Upper lobe of left lung (tissue), 6 donors: ENCODE measurements around the gene ZAP70. TPM values are rescaled to one million over a fixed set of nuclear protein-coding genes. Genes with fewer than 3 reads are reported as not detected.

Experiments used
- ATAC-seq, 2 donors: fragments of 200-7000 bp; cut with Tn5 transposase; one replicate each; pipeline ENCODE4 v1.9.1; 2022; ENCODE audit warnings: mild to moderate bottlenecking in 2 of 2, moderate library complexity in 2 of 2; ENCODE audit not compliant: low FRiP score in 2 of 2
- DNase-seq, 2 donors: peaks; one replicate each; pipeline ENCODE4 v3.0.0-alpha.2; 2019 to 2020
- H3K27ac ChIP-seq, 4 donors: fragments of 200-600 bp; sonication (generic); one replicate each; pipeline ENCODE4 v1.5.1; 2016 to 2019
- H3K27me3 ChIP-seq, 4 donors: fragments of 200-600 bp; sonication (generic); one replicate each; pipeline ENCODE4 v1.5.1; 2017 to 2019
- H3K36me3 ChIP-seq, 4 donors: fragments of 200-600 bp; sonication (generic); one replicate each; pipeline ENCODE4 v1.5.1; 2016 to 2019
- H3K4me1 ChIP-seq, 4 donors: fragments of 200-600 bp; sonication (generic); one replicate each; pipeline ENCODE4 v1.5.1; 2018 to 2019
- H3K4me3 ChIP-seq, 4 donors: fragments of 200-600 bp; sonication (generic); one replicate each; pipeline ENCODE4 v1.5.1; 2017 to 2019; ENCODE audit warnings: mild to moderate bottlenecking in 2 of 4, moderate library complexity in 1 of 4
- H3K9me3 ChIP-seq, 4 donors: fragments of 200-600 bp; sonication (generic); one replicate each; pipeline ENCODE4 v1.5.1; 2018 to 2019
- EP300 ChIP-seq, 4 donors: sonication (generic); formaldehyde crosslinking; IDR thresholded peaks; one replicate each; pipeline ENCODE4 v1.5.1; 2017; ENCODE audit warnings: antibody characterized with exemption in 4 of 4, control low read depth in 2 of 4
- POLR2A ChIP-seq, 4 donors: fragments of 450-650 bp; IDR thresholded peaks; one replicate each; pipeline ENCODE4 v1.5.1; 2016 to 2017; ENCODE audit warnings: antibody characterized with exemption in 4 of 4, mild to moderate bottlenecking in 2 of 4
- POLR2AphosphoS5 ChIP-seq, 2 donors: sonication (generic); formaldehyde crosslinking; IDR thresholded peaks; one replicate each; pipeline ENCODE4 v1.5.1; 2017; ENCODE audit warnings: antibody characterized with exemption in 2 of 2
- WGBS, 2 donors: methylation state at CpG; one replicate each; pipeline ENCODE4 v1.1.5; 2017 to 2018; 5-methylcytosine and 5-hydroxymethylcytosine counted together
- total RNA-seq, 6 donors: library from RNA; depleted of rRNA in 4 of 6; stranded (reverse); fragments of >200 nt in 4 of 6; gene quantifications; one replicate each; pipeline versions ENCODE4 v1.1.0 to v1.2.1, GENCODE V29; 2016 to 2021
- TF ChIP-seq, protein P1 (sequence below), 6 experiments: fragments of 450-650 bp in 4 of 6; fragments of 200-600 bp in 2 of 6; sonication (generic) in 2 of 6; IDR thresholded peaks; one replicate each; pipeline ENCODE4 v1.5.1; 2016 to 2019; ENCODE audit warnings: antibody characterized with exemption in 6 of 6
- donor health status: DM: no; HTN: no; CAD: no; lungs with moderate emphysema.
- donor health status: DM: no; HTN: yes; CAD: no; lungs with severe emphysema.

ZAP70 gene
- total RNA-seq, 6 donors from 2014 or later, result 6.4 to 88.0 (median 11.3) TPM

DNA sequence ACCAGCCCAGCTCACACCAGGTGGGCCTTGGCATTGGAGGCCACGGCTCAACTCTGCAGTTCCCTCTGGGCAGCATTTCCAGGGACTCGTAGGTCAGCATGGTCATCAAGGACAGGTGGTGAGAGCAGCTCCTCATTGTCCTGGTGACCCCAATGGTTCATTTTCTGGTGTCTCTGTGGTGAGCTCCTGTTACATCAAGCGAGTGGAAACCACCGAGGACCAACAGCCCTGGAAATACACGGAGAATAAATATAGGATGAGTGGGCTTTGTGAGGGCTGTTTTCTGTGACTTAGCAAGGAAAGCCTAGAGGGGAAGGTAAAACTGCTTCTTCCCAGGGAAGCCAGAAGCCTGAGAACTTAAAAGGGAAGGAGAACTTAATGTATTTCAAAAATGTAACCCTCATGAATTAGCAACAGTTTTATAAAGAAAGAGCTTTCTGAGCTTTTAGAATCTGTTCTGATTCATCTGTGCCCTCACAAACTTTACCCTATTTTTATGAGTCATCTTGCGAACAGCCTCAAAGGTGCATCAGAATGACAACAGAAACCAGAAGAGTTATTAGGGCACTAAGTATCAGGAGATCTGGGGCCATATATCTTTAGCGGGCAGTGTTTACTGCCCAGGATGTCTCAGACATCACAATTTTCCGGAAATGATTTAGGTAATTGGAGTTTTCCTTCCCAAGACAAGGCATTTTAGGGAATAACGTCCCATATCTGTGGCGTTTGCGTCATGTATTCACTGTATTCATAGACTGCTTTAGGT lies 25.1 kb upstream of the ZAP70 start:
- H3K9me3 ChIP-seq, result no peaks in the 10 kb centered on the region
- no peaks in the 10 kb centered on the region for H3K4me1 ChIP-seq
- H3K27ac ChIP-seq, result no peak overlapping the region
- no peaks in the 10 kb centered on the region for H3K27me3 ChIP-seq
- TF ChIP-seq, protein P1, sequence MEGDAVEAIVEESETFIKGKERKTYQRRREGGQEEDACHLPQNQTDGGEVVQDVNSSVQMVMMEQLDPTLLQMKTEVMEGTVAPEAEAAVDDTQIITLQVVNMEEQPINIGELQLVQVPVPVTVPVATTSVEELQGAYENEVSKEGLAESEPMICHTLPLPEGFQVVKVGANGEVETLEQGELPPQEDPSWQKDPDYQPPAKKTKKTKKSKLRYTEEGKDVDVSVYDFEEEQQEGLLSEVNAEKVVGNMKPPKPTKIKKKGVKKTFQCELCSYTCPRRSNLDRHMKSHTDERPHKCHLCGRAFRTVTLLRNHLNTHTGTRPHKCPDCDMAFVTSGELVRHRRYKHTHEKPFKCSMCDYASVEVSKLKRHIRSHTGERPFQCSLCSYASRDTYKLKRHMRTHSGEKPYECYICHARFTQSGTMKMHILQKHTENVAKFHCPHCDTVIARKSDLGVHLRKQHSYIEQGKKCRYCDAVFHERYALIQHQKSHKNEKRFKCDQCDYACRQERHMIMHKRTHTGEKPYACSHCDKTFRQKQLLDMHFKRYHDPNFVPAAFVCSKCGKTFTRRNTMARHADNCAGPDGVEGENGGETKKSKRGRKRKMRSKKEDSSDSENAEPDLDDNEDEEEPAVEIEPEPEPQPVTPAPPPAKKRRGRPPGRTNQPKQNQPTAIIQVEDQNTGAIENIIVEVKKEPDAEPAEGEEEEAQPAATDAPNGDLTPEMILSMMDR (IDR thresholded peaks at IDR 0.05), result no peak
- TF ChIP-seq POLR2AphosphoS5 (IDR thresholded peaks at IDR 0.05) (no peak), EP300 (IDR thresholded peaks at IDR 0.05) (no peak), POLR2A (IDR thresholded peaks at IDR 0.05) (no peak)
- DNase-seq, result no peak
- WGBS, 2 donors, result 87 to 92% methylated on average over 9 to 10 of the region's 11 CpGs
- no peaks in the 10 kb centered on the region for H3K36me3 ChIP-seq
- no peak overlapping the region for H3K4me3 ChIP-seq
- ATAC-seq, result no peak

DNA sequence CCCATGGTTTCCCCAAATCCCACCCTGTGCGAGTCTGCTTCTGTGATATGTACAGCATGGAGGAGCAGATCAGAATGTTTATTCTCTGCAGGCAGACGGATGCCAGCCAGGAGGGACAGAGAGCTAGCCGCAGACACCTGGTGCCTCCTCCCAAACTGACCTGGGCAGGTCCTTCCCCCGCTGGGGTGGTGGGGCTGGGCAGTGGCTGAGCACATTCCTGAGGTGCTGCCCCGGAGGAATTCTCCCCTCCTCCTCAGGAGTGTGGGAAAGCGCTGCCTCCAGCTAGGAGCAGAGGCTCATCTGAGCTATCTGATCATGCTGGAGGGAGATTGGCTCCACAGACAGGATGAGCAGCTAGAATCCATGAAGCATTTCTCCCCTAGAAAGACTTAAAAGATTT lies 22.2 kb upstream of the ZAP70 start:
- no peak overlapping the region for H3K27ac ChIP-seq
- WGBS, 2 donors, result 50 to 75% methylated on average over 6 of the region's 6 CpGs
- no peak for TF ChIP-seq EP300 (IDR thresholded peaks at IDR 0.05)
- no peak for TF ChIP-seq POLR2A (IDR thresholded peaks at IDR 0.05)
- TF ChIP-seq, protein P1 (IDR thresholded peaks at IDR 0.05), result no peak
- no peak for TF ChIP-seq POLR2AphosphoS5 (IDR thresholded peaks at IDR 0.05)
- no peaks in the 10 kb centered on the region for H3K36me3 ChIP-seq
- no peak for DNase-seq
- H3K27me3 ChIP-seq, result no peaks in the 10 kb centered on the region
- H3K9me3 ChIP-seq, result no peaks in the 10 kb centered on the region
- no peaks in the 10 kb centered on the region for H3K4me1 ChIP-seq
- peak in 1 of 2 donors; percentile 53 for ATAC-seq
- no peak overlapping the region for H3K4me3 ChIP-seq

GRCh38 chr2:97693476-97693875 lies 19.9 kb upstream of the ZAP70 start:
- ATAC-seq (no peak), DNase-seq (no peak)
- H3K27ac ChIP-seq, result no peak overlapping the region
- H3K4me3 ChIP-seq, result no peak overlapping the region
- no peak for TF ChIP-seq EP300 (IDR thresholded peaks at IDR 0.05)
- TF ChIP-seq, protein P1 (IDR thresholded peaks at IDR 0.05), result no peak
- TF ChIP-seq POLR2AphosphoS5 (IDR thresholded peaks at IDR 0.05), result no peak
- TF ChIP-seq POLR2A (IDR thresholded peaks at IDR 0.05), result no peak
- H3K4me1 ChIP-seq, result peaks cover 0 to 4% (median 0%) of the 10 kb centered on the region in 4 donors
- H3K27me3 ChIP-seq, result no peaks in the 10 kb centered on the region
- no peaks in the 10 kb centered on the region for H3K9me3 ChIP-seq
- no peaks in the 10 kb centered on the region for H3K36me3 ChIP-seq

DNA sequence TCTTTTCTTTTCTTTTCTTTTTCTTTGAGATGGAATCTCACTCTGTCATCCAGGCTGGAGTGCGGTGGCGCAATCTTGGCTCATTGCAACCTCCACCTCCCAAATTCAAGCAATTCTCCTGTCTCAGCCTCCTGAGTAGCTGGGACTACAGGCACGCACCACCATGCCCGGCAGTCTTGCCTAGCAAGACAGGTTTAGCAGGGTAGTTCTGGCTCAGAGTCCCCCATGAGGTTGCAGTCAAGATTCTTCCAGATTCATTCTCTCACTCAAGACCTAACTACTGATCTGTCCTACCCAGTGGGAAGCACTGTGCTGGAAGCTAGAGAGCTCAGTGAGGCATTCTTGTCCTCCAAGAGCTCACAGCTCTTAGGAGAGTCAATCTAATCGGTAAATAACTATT lies 17.6 kb upstream of the ZAP70 start:
- no peaks in the 10 kb centered on the region for H3K27me3 ChIP-seq
- H3K36me3 ChIP-seq, result no peaks in the 10 kb centered on the region
- DNase-seq, result no peak
- no peak overlapping the region for H3K4me3 ChIP-seq
- no peak overlapping the region for H3K27ac ChIP-seq
- no peaks in the 10 kb centered on the region for H3K9me3 ChIP-seq
- 92 to 93% methylated on average over 5 of the region's 5 CpGs for WGBS, 2 donors
- ATAC-seq, result no peak
- TF ChIP-seq POLR2A (IDR thresholded peaks at IDR 0.05), result no peak
- TF ChIP-seq EP300 (IDR thresholded peaks at IDR 0.05), result no peak
- TF ChIP-seq, protein P1 (IDR thresholded peaks at IDR 0.05), result no peak
- no peak for TF ChIP-seq POLR2AphosphoS5 (IDR thresholded peaks at IDR 0.05)
- peaks cover 0 to 4% (median 0%) of the 10 kb centered on the region in 4 donors for H3K4me1 ChIP-seq
